AG20443 (cell line): ENCODE data around the gene IKZF1.

Source experiments
- DNase-seq: peaks from one replicate; pipeline ENCODE4 v3.0.0; 2012; ENCODE audit warnings: low spot score, mixed read lengths

IKZF1 gene

DNA sequence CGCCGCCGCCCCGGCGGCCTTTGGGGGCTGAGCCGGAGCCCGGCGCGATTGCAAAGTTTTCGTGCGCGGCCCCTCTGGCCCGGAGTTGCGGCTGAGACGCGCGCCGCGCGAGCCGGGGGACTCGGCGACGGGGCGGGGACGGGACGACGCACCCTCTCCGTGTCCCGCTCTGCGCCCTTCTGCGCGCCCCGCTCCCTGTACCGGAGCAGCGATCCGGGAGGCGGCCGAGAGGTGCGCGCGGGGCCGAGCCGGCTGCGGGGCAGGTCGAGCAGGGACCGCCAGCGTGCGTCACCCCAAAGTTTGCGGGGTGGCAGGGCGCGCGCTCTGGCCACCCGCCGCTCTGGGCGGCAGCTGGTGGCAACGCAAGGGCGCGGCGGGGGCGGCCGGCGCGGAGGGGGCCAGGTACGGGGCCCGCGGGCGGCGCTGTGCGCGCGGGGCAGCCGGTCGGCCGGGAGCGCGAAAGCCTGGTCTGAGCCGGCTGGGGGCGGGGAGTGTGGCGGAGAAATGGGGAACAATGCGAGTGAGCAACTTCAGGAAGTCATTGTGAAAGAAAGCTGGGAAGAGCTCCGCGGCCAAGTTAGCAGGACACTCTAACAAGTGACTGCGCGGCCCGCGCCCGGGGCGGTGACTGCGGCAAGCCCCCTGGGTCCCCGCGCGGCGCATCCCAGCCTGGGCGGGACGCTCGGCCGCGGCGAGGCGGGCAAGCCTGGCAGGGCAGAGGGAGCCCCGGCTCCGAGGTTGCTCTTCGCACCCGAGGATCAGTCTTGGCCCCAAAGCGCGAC lies at the start of gene IKZF1:
Gene IKZF1 (plus strand): TSS at position 588 of the 782 bp plus-strand sequence. CDS start 14,346 bp downstream, outside the sequence.
- peak; percentile 23 for DNase-seq

DNA sequence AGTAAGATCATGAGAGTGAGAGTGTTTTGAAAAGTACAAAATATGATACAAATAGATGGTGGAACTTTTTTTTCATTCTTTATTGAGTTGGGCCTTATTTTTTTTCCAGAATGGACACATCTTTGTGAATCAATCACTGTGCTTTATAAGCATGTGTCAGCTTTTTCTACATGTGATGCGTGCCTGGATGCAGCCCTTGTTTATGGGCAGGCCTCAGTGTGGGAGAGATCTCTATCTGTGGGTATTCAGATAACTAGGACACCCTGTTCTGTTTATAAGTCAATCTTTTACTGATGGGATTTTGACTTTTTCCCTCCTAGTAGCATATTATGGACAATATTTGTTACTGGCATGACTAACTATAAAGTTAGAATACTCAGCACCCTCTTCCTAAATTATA lies 42.9 kb upstream of the IKZF1 start:
- no peak for DNase-seq

DNA sequence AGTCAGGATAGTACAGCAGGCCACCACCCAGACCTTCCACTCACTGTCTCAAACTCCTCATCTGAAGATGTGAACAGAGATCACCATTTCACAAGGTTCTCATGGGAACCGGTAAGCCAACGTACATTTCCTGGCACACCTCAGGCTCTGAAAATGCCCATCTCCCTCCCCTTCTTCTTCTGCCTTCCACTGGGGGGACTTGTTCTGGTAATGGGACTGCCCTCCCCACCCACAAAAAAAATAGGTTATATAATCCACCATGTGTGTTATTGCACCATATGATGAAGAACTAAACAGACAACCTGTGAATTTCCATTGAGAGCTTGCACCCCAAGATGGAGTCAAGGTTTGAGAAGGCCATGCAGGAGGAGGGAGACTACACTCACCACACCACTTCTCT lies 42.1 kb upstream of the IKZF1 start:
- DNase-seq: no peak

DNA sequence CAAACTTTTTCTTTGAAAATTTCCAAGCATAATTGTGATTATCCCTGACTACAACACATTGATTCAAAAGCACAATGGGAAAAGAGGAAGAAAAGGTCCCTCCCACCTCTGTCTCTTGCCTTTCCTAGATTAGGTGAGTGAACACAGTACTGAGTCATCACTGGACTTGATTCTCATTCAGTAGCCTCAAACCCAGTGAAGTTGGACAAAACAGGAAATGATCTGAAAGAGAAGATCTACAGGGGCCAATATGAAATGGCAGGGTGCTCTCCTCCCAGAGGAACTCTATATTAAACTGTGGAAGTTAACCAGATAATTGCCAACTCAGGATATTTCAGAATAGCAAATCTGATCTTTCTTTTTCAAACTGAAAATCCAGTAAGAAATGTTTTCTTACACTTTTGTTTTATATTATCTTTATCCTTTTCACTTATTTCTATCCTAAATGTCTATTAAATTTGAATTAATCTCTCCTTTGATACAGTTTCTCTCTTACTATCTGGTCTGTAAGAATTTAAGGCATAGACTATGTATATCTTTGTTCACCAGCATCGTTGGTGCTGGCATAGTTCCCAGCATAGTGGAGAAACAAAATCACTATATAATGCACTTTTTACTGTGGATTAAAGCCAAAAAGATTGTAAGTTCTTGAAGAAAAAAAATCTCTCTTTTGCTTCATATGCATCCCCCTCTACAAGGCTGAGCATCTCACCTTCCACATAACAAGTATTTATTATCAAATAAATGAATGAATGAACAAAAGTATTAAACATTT lies 41.4 kb upstream of the IKZF1 start:
- no peak for DNase-seq

DNA sequence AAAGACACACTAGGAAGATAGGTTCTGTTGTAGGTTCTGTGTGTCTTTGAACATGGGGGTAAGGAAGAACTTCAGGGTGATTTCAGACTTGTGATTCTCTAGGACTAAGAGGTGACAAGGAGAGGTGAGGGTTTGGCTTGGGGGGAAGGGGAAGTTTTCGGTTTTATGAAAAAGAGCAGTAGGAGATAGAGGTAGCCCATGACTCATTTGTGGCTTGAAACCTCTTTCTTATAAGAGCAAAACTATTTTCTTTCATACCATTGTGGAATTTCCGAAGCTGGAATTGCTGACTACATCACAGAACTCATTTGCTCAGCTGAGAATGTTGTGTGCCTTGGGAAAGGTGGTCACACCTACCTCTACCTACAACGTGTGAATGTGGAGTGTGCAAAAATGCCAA lies 39.6 kb upstream of the IKZF1 start:
- DNase-seq: no peak

DNA sequence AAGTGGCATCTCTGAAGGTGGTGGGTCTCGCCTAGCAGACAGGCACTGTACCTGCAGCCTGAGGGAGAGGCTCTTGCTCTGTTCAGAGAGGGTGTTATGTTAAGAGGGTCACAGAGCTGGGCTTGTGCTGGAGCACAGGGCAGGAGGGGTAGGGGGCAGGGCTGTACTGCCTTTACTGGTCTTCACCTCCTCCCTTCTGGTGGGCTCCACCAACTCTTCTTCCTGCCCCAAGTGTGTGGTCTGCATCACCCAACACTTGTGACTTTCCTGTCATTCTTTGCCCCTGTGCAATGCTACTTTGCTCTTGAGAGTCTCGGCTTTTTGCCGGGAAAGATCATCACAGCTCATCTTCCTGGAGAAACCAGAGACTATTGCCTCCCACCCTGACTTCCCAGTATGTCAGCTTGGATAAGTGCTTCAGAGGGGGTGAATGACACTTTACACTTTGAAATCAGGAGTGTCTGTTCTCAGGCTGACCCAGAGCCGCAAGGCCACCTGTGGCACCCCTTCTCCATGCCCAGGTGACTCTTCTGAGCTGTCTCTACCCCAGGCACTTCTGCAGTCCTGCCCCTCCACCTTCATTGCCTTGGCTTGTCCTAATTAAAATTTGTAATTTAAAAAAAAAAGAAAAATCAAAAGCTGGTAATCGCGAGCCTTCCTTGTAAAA lies 38.4 kb upstream of the IKZF1 start:
- no peak for DNase-seq

DNA sequence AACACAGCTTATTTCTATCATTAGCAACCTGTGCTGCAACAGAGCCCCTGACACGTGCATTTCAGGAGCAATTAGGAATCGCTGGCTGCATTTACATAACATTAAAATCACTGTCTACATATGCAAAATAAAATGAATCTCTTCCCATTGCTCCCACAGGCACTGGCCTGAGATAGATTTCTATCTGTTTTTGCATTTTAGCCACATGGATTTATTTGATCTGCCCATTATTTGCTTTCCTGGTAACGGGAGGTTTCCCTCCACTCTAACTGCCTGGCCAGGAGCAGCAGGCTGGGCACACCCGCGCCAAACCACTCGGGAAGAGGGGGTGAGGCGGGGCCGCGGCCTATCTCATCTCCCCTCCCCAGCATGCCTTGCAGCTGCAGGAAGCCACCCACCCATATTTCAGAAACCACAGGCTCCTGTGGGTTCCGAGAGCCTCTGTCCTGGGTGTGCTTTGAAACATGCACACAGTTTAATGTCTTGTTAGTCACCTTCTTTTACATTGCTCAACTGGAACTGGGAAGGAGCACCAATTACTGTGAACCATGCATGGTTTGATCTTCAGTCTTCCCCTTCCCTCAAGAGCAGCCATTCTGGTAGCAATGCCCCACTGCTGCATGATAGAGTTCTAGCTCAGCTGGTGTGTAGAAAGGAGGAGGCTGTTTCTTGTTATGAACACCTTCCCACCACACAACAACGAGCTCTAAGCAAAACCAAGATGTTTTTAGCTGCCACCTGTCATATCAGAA lies 37.7 kb upstream of the IKZF1 start:
- DNase-seq: no peak

DNA sequence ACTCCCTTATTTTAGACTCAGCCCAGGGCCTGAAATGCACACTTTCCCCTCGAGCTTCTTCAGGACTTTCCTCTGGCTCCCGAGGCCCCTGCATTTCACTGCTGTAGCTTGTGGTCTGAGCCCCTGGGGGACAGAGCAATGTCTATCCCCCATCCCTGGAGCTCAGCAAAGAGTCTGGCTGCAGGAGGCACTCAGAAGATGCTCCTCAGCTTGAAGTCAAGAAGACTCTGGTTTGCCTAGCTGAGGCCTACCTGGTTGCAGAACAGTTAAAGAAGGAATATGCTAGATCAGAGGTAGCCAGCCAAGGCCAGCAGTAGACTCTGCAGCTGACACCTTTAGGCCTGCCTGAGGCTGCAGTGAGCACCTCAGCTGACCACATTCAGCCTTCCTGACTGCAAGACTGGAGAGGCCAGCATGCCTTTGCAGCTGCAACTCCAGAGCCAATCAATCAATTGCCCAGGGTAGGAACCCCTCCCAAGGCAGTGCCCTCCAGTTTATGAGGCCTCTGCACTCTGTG lies 36.9 kb upstream of the IKZF1 start:
- DNase-seq: no peak

DNA sequence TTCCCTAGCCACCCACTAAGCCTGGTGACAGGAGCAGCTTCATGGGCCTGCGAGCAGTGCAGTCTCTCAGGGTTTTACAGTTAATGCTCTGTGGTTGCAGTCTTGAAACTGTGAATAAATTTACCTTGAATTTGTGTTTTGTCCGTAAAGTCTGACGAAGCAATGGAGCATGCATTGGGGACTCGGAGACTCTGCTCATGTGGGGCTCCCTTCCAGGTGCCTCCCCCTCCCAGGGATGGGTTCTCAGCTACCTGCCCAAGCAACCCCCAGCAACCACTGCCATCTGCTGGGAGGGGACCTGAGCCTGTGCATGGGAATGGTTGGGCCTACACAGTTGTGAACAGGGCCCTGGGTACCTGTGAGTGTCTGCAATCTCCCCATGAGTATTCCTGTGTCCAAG lies 36.3 kb upstream of the IKZF1 start:
- no peak for DNase-seq

DNA sequence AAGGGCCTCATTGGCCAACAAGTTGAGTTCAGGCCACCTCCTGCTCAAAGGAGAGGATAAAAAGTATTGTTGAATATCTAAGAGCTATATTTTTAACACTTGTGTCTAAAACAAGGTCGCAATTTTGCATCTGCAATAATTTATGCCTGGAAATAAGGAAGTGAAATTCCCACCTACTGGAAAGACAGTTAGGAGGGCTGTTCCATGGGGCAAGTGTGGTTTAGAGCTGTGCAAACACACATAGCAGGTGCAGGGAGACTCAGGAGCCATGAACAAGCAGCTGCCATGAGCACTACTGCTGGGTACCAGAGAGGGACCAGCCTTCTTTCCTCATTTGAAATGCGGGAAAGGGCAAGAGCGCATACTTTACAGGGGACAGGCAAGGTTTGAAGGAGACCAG lies 35.5 kb upstream of the IKZF1 start:
- no peak for DNase-seq

DNA sequence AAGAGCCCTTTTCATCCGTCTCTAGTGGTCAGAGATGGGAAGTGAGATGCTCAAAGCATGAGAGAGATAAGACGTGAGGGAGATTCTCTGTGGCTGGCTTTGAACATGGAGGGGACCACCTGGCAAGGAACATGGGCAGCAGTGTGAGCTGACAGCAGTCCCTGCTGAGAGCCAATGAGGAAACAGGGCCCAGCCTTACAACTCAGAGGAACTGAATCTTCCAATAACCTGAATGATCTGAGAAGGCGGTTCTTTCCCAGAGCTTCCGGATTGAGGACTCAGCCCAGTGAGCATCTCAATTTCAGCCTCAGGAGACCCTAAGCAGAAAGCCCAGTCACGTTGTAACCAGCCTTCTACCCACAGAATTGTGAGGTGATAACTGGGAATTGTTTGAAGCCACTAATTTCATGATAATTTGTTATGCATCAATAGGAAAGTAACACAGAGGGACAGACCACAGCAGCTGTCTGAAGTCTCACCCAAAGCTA lies 33.9 kb upstream of the IKZF1 start:
- DNase-seq: no peak

DNA sequence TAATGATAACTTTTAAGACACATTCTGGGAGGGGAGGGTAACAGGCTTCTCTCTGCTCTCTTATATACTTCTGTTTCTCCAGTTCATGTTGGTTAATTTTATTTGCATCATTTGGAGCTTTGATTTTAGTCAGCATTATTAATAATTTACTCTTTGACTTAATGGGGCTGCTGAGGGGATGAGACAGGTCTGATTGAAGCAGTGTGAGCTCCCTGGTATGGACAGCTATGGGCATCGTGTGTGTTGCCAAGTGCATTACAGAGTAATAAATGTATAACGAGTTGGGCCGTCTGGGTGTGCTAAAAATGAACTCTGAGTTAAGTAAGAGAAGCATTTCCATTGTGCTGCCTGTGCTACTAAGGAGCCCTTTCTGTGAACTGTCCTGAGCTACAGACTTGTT lies 31.7 kb upstream of the IKZF1 start:
- no peak for DNase-seq

DNA sequence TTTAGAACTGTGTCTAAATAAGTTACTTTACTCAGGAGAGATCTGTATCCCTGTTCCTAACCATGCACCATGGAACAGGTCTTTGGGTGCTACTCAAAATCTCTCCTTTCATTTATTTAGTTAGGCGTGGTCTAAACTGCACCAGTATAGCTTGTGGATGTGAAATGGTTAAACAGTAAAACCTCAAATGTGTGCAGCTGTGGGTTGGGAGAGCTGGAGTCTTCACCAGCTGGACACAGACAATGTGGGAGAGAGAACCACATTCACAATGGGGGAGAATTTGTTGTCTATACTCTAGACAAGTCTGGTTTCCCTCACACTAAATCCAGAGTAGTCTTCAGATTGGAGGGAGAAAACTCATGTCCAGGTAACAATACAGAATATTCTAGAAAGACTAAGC lies 31.2 kb upstream of the IKZF1 start:
- no peak for DNase-seq

DNA sequence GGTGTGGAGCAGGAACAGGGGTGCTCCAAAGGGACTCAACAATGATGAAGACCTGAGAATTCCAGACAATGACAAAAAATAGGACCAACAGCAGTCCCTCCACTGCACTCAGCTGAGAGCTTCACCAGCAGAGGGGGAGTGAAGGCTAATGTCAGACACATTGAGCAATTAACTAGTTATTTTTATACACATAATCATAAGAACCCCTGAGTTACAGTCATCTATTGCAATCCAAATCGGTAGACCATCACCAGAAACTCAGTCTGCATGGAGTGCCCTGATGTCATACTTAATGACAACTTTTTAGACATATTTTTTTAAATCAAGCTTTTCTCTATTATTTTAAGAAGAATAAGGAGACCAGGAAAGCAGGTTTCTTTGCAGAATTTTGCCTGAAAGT lies 30.6 kb upstream of the IKZF1 start:
- no peak for DNase-seq

DNA sequence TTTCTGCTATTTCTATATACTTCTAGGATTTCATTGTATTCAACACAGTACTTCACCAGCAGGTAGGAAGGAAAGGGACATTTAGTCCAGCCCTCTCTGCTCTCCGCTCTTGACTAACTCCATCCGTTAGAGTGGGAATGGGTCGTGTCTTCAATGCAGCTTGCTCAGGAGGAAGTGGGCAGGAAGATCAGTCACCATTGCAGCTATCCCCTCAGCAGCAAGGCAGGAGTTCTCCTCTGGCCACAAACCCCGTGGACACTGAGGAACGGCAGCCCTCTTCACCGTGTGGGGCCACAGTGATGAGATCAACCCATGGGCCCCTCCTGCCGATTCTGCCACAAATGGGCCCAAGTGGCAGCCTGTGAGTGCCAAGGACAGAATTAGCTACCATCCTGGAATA lies 30.2 kb upstream of the IKZF1 start:
- DNase-seq: no peak

DNA sequence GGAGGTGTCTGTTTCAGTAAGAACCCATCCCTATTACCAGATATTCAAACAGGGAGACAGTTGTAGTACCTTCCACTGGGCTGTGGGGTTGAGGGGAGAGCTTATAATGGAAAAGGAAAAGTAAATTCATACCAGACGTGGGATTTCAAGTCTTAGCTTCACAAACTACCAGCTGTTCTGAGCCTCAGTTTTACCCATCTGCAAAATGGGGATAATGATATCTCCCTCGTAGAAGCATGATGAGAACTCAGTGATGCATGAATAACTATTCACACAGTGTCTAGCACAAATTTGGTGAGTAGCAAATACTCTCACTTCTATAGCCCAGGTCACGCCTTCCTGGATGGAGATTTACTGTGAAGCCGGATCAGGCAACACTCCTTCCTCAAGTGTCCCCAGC lies 29.1 kb upstream of the IKZF1 start:
- DNase-seq: no peak

DNA sequence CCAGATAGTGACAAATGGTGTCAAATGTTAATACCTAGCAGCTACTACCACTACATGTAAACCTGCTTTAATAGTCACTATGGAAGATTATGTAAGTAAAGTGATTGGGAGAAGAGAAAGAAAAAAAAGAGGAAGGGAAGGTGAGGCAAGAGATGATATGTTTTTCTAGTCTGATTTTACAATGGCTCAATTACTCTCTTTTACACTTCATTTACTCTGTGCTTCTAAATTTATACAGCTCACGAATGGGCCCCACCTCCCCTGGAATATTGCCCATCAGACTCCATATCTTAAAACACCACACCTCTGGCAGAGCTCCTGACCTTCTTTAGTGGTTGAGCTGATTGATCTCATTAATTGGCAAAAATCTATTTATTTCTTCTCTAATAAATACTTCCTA lies 28.0 kb upstream of the IKZF1 start:
- no peak for DNase-seq

DNA sequence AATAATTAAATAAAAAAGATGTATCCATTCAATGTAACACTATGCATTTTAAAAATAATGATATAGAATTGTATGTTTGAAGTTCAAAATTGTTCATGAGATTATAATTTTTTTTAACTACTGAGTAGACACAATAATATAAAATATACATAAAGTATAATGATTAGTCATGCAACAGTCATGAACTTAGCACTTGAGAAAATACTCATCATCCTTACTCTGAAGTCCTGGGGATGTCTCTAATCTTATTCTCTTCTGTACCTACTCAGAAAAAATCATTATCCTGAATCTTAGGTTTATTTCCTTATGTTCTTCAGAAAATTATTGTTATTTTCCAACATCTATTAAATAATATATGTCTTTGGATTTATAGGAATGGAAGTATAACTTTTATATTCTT lies 26.4 kb upstream of the IKZF1 start:
- no peak for DNase-seq

DNA sequence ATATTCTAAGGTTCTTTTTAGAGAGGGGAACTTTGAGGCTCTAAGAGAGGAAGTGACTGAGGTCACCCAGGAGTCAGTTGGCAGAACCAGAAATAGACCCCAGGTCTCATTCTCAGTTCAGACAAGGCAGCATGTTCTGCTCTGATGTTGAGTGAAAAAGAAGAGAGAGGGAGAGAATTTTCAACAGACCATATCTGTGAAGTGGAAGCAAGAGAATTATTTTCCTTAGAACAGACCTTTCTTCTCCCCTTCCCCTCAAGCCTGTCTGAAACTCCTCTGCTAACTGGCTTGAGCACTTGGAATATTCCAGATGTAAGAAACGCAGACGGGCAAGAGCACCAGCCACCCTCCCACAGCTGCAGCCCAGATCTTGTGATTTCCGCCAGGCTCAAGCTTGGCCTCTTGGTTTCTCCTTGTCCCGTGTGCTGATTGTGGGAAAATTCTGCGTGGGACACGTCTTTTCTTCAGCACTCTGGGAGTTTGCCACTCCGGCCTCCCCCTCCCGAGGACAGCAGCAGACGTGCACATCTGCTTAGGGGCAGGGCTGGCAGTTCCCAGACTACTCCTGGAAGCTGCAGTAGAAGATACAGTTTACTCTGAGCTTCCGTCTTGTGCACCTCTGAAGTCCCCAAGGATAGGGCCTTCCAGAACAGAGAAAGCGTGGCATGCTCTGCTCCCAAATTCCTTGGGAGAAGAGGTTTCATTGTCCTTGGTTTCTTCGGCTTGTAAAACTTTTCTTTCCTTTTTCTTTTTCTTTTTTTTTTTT lies 22.7 kb upstream of the IKZF1 start:
- no peak for DNase-seq

DNA sequence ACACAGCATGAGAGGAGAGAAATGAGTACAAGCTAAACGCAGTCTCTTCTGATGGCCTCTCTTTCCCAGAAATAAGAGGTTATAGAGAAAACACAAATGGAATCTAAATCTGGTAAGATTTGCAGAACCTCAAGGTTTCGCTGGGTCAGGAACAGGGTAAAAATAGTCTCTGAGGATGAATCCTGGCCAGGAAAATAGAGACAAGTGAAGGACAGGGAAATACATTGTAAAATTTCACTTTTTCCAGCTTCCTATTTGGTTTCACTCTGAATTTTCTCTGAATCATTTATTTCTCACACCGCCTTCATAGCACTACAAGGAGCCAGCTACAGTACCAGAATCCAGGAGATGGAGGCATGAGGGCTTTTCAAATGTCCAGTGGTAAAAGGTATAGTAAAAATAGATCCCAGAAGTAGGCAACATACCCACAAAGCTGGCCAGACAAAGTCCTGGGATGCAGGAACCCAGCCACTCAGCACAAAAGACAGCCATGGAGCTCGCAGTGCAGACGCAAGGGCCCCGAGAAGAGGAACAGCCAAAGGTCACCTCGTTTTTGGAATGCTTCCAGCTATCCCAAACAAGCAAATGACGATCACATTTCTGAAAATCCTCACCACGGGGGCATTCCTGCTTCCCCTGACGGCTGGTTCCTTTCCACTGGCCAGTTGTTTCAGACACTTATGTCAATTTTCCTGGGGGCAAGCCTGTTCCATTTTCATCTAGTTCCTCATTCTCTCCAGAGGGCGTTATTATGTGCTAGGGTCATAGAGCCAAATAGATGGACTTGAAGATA lies 21.5 kb upstream of the IKZF1 start:
- DNase-seq: no peak
